ENCODE results near the gene AMACR. TPM values are rescaled to one million over a fixed set of nuclear protein-coding genes. Genes with fewer than 3 reads are reported as not detected.

The AMACR gene
- total RNA-seq, 1 donor from 2014 or later: 12.8 TPM

DNA sequence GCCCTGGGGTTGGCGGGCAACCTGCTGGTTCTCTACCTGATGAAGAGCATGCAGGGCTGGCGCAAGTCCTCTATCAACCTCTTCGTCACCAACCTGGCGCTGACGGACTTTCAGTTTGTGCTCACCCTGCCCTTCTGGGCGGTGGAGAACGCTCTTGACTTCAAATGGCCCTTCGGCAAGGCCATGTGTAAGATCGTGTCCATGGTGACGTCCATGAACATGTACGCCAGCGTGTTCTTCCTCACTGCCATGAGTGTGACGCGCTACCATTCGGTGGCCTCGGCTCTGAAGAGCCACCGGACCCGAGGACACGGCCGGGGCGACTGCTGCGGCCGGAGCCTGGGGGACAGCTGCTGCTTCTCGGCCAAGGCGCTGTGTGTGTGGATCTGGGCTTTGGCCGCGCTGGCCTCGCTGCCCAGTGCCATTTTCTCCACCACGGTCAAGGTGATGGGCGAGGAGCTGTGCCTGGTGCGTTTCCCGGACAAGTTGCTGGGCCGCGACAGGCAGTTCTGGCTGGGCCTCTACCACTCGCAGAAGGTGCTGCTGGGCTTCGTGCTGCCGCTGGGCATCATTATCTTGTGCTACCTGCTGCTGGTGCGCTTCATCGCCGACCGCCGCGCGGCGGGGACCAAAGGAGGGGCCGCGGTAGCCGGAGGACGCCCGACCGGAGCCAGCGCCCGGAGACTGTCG is 70.7 kb downstream of the AMACR start:
- H3K4me3 Mint-ChIP-seq (ENCODE audit: unreplicated experiment): no peak overlapping the region

DNA sequence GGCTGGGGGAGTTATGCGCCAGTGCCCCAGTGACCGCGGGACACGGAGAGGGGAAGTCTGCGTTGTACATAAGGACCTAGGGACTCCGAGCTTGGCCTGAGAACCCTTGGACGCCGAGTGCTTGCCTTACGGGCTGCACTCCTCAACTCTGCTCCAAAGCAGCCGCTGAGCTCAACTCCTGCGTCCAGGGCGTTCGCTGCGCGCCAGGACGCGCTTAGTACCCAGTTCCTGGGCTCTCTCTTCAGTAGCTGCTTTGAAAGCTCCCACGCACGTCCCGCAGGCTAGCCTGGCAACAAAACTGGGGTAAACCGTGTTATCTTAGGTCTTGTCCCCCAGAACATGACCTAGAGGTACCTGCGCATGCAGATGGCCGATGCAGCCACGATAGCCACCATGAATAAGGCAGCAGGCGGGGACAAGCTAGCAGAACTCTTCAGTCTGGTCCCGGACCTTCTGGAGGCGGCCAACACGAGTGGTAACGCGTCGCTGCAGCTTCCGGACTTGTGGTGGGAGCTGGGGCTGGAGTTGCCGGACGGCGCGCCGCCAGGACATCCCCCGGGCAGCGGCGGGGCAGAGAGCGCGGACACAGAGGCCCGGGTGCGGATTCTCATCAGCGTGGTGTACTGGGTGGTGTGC is 71.4 kb downstream of the AMACR start, which contains the start of gene RXFP3:
TSS of gene RXFP3 (plus strand) at position 6 of the 636 bp plus-strand sequence. CDS start at position 361, 355 bp downstream.
- no peaks in the 10 kb centered on the region for H3K36me3 Mint-ChIP-seq (ENCODE audit: unreplicated experiment)
- H3K9me3 Mint-ChIP-seq (ENCODE audit: unreplicated experiment): no peaks in the 10 kb centered on the region
- no peak for DNase-seq (ENCODE audit: extremely low spot score, unreplicated experiment)
- peak within 1 kb of the TSS; percentile 78 for H3K4me3 Mint-ChIP-seq (ENCODE audit: unreplicated experiment)
- peaks cover 26% of the 10 kb centered on the region for H3K27me3 Mint-ChIP-seq (ENCODE audit: unreplicated experiment)
- peaks cover 8% of the 10 kb centered on the region for H3K4me1 Mint-ChIP-seq (ENCODE audit: unreplicated experiment)
- TF ChIP-seq, protein P1, sequence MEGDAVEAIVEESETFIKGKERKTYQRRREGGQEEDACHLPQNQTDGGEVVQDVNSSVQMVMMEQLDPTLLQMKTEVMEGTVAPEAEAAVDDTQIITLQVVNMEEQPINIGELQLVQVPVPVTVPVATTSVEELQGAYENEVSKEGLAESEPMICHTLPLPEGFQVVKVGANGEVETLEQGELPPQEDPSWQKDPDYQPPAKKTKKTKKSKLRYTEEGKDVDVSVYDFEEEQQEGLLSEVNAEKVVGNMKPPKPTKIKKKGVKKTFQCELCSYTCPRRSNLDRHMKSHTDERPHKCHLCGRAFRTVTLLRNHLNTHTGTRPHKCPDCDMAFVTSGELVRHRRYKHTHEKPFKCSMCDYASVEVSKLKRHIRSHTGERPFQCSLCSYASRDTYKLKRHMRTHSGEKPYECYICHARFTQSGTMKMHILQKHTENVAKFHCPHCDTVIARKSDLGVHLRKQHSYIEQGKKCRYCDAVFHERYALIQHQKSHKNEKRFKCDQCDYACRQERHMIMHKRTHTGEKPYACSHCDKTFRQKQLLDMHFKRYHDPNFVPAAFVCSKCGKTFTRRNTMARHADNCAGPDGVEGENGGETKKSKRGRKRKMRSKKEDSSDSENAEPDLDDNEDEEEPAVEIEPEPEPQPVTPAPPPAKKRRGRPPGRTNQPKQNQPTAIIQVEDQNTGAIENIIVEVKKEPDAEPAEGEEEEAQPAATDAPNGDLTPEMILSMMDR (IDR thresholded peaks at IDR 0.05): no peak
- no peak within 1 kb of the TSS for H3K27ac Mint-ChIP-seq (ENCODE audit: unreplicated experiment)

More for the DNA sequence above, 70.7 kb downstream of the AMACR start:
- Mint-ChIP-seq H3K36me3 (ENCODE audit: unreplicated experiment) (no peaks in the 10 kb centered on the region), H3K27ac (ENCODE audit: unreplicated experiment) (no peak overlapping the region), H3K9me3 (ENCODE audit: unreplicated experiment) (no peaks in the 10 kb centered on the region), H3K4me1 (ENCODE audit: unreplicated experiment) (peaks cover 8% of the 10 kb centered on the region), H3K27me3 (ENCODE audit: unreplicated experiment) (peaks cover 33% of the 10 kb centered on the region)
- TF ChIP-seq, protein P1 (IDR thresholded peaks at IDR 0.05): no peak
- no peak for DNase-seq (ENCODE audit: extremely low spot score, unreplicated experiment)

Other genes starting within 250 kb of the AMACR start
- gene ADAMTS12, start 116.1 kb downstream of the AMACR start, total RNA-seq: 13.9 and 15.5 TPM in 2 replicates
- gene RXFP3, start 71.7 kb downstream of the AMACR start, total RNA-seq: not detected in 2 replicates
- not detected in 2 replicates for gene SLC45A2, start 23.4 kb downstream of the AMACR start, total RNA-seq
- 3.3 and 4.8 TPM in 2 replicates for gene C1QTNF3, start 35.2 kb upstream of the AMACR start, total RNA-seq